Measurements from ENCODE around the gene CD300H. TPM values are rescaled to one million over a fixed set of nuclear protein-coding genes. Genes with fewer than 3 reads are reported as not detected.

Gene CD300H
- total RNA-seq, 1 experiment from 2014 or later, result not detected

DNA sequence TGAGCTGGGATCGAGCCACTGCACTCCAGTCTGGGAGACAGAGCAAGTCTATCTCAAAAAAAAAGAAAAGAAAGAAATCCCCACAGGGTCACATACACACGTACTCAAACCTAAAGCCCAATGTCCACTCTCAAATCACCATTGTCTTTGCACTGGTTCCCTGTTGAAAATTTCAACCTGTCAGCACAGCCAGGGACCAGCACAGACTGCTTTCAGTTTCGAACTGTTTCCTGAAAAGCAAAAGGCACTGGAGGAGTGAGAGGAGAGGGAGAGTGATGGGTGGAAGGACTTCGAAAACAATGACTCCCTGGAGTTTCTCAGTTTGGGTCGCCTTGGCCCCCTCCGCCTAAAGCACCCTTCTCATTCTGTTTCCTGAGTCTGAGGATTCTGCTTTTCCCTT is 12.4 kb downstream of the CD300H start:
- no peak for DNase-seq (ENCODE audit: extremely low read depth, low read depth)

DNA sequence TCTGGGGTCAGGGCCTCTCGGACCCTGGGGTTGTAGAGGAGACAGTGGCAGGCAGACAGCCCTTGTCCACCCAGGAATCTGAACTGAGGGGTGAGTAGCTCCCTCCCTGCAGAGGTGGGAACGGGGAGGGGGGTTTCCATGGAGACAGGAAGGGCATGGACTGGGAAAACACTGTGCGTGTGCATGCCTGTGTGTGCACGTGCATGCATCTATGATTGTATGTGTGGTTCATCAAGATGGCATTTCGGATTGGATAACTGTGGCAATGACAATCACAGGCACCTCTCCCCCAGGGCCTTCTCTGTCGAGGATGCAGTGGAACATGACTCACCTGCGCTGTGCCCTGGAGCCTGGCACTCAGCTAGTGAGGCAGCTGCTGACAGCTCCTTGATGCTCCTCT is 15.3 kb downstream of the CD300H start:
- DNase-seq (ENCODE audit: extremely low read depth, low read depth), result no peak

- DNase-seq (ENCODE audit: extremely low read depth, low read depth), result no peak
These were observed 16.7 kb downstream of the CD300H start for GRCh38 chr17:74550602-74551001.

GRCh38 chr17:74549343-74549742 is 18.0 kb downstream of the CD300H start:
- DNase-seq (ENCODE audit: extremely low read depth, low read depth), result no peak

- no peak for DNase-seq (ENCODE audit: extremely low read depth, low read depth)
These were observed 19.6 kb downstream of the CD300H start for GRCh38 chr17:74547736-74548135.

DNA sequence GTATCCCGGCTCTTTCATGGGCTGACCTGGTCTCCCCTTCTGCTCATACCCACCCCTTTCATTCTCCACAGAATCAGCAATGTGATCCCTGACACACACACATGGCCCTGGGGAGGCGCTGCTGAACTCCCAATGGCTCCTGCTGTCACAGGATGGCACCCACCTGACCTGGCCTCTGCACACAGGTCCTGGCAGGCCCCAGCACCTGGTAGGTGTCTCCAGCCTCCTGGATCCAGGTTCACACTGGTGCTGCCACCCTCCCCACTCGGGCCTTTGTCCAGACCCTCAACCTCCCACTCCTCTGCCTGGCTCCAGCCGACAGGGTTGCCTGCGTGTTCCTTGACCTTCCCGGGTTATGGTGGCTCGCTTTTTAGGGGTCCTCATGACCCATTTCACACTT is 20.0 kb downstream of the CD300H start:
- DNase-seq (ENCODE audit: extremely low read depth, low read depth), result no peak

DNA sequence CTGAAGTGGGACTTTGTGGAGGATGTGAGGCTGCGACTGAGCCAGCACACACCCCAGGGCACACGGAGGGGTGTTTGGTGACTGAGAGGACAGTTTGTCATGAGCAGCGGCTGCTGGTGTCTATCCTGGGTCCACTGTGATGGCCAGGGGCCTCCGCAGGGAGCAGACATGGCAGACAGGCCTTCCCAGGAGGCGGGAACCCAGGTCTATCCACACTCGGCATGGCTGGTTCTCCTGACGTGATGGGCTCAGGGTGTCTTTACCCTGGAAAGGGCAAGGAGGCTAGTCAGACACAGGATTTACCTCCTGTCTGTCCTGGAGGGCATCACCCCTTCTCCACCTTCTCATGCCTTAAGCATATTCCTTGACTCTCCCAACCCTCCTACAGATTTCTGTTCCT is 20.7 kb downstream of the CD300H start:
- DNase-seq (ENCODE audit: extremely low read depth, low read depth), result no peak

- DNase-seq (ENCODE audit: extremely low read depth, low read depth), result no peak
These were observed 21.5 kb downstream of the CD300H start, which contains the start of gene CD300C for GRCh38 chr17:74545843-74546230. TSS of gene CD300C (minus strand) at chr17:74546115. CDS start at chr17:74545782, 333 bp downstream.

DNA sequence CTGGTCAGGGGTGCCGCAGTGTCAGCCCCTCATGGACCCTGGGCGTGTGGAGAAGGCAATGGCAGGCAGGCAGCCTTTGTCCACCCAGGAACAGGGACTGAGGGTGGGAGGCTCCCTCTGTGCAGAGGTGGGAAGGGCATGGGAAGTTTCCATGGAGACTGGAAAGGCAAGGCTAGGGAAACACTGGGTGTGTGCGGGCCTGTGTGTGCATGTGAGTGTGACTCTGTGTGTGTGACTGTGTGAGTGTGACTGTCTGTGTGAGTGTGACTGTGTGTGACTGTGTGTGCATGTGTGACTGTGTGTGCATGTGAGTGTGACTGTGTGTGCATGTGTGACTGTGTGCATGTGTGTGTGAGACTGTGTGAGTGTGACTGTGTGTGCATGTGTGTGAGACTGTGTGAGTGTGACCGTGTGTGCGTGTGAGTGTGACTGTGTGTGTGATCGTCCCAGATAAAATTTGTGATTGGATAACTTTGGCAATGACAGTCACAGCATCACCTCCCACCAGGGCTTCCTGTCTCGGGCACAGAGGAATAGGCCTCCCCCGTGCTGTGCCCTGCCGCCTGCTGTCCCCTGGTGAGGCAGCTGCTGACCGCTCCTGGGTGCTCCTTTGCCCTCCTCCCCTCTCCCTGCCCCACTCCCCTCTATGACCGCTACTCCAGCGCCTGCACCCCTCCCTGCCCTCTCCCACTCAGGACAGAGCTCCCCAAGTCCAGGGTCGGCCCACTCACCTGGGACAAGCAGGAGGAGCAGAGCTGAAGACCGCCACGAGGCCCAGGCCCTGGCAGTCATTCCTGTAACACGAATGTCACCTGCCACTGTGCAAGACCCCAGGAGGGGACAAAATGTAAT is 22.1 kb downstream of the CD300H start:
- DNase-seq (ENCODE audit: extremely low read depth, low read depth), result no peak

DNA sequence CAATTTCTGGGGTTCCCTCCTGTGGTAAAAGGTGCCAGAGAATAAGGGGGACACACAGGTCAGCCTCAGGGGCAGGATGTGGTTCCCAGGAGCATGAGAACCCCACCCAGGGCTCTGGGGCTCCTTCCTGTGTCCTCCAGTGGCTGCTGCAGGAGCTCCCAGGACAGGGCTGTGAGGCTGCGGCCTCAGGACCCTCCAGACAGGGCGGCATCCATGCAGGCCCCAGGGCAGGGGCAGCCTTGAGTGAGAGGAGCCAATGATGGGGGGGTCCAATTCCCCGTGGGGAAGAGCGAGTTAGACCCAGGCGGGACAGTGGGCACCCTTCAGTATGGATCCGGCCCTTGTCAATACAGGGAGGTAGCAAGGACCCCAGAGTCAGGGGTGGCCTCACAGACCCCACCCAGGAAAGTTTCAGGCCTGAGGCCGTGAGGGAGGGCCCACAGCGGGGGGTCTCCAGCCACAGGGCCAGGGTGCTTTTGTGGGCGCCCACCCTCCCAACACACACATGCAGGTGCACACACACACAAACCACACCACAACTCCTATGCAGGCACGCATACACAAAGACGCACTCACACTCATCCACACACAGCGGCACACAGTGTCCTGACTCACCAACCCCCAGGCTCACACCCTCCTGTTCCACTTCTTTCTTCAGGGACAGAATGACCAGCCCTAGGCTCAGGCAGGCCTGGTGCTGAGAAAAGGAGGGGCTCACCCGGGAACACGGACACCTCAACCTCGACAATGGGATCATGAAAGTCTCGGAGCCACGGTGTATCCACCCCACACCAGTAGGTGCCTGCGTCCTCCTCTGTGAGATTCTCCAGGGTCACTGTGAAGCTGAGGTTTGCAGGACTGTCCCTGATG is 23.2 kb downstream of the CD300H start:
- DNase-seq (ENCODE audit: extremely low read depth, low read depth), result no peak

DNA sequence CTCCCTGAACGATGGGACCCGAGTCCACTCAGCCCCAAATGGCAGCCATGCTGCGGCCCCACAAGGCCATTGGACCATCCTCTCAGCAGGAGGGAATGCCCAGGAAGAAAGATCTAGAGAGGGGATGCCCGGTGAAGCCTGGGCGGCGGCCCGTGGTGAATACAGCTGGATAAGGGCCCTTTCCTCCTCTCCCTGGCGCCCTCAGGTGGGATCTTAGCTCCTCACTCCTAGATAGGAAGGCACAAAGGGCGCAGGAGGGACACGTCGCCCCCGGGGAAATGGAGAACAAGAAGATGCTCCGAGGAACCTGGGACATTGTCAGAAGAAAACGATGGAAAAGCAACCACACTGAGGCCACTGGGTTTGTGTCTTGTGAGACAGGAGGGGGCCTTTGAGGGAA is 23.9 kb downstream of the CD300H start:
- DNase-seq (ENCODE audit: extremely low read depth, low read depth), result no peak

DNA sequence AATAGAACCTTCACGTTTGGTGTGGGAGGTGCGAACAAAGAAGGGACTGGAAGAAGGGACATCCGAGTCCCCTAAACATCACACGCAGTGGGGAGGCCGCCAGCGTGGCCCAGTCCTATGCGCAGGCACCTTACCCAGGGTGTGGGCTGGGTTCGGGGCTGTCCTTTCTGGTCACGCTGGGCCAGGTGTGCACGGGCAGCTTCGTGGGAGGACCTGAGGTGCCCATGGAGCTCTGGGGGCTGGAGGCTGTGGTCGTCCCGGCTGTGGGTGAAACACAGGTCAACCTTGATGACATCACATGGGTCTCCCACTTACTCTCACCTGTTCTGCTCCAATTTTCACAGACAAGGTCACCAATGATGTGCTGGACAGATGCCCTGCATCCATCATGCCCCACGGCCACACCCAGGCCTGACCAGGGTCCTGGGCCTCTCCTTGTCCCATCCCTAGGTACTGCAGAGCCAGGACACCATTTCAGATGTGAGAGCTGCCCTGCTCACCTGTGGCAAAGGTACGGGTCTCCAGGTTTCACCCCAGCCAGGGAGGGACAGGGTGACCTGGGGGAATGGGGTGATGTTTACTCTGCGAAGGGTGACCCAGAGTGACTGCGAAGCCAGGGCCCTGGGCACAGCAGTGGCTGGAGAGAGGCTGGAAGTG is 24.5 kb downstream of the CD300H start:
- DNase-seq (ENCODE audit: extremely low read depth, low read depth), result no peak

DNA sequence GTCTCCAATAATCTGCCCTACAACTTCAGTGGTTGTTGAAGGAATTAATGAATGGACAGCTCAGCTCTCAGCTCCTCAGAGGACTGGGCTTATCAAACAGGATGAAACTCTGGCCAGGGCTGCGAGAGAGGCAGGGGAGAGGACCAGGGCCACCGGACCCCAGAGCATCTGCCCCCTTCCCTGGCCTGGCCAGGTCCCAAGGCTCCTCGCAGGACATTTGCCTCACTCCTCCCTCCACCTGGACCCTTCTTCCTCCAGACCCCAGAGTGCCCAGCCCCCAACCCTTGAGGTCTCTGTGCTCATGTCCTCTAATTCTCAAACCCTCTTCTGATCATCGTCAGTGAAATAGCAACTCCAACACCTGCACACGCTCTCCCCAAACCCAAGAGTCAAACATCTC is 25.1 kb downstream of the CD300H start:
- no peak for DNase-seq (ENCODE audit: extremely low read depth, low read depth)

GRCh38 chr17:74541176-74542111 is 25.9 kb downstream of the CD300H start:
- DNase-seq (ENCODE audit: extremely low read depth, low read depth), result no peak

DNA sequence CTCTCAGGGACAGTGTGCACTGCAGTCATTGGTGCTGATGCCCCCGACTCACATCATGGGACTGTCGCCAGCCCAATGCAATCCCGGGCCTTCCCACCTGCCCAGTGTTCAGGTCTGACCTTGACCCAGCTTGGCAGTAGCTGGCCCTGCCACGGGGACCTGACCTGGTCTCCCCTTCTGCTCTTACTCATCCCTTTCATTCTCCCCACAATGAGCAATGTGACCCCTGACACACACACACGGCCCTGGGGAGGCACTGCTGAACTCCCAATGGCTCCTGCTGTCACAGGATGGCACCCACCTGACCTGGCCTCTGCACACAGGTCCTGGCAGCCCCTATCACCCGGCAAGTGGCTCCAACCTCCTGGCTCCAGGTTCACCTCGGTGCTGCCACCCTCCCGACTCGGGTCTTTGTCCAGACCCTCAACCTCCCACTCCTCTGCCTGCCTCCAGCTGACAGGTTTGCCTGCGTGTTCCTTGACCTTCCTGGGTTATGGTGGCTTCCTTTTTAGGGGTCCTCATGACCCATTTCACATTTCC is 28.0 kb downstream of the CD300H start:
- DNase-seq (ENCODE audit: extremely low read depth, low read depth), result no peak

GRCh38 chr17:74536890-74537289 is 30.4 kb downstream of the CD300H start:
- DNase-seq (ENCODE audit: extremely low read depth, low read depth), result no peak

DNA sequence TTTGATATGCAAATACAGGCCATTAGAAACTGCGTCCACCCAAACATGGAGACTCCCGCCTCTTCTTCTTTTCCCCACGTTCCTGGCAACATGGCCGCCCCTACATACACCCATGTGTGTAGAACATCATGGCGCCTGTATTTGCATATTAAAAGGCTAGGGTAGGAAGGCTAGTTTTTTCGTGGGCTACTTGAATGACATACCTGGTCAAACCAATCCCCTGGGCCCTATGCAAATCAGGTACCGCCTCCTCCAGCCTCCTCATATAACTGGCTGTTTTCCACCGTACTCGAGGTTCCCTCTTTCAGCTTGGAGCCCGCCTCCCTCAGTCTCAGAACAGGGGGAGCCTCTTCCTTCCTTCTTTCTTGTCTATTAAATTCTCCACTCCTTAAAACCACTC is 35.2 kb downstream of the CD300H start:
- no peak for DNase-seq (ENCODE audit: extremely low read depth, low read depth)

DNA sequence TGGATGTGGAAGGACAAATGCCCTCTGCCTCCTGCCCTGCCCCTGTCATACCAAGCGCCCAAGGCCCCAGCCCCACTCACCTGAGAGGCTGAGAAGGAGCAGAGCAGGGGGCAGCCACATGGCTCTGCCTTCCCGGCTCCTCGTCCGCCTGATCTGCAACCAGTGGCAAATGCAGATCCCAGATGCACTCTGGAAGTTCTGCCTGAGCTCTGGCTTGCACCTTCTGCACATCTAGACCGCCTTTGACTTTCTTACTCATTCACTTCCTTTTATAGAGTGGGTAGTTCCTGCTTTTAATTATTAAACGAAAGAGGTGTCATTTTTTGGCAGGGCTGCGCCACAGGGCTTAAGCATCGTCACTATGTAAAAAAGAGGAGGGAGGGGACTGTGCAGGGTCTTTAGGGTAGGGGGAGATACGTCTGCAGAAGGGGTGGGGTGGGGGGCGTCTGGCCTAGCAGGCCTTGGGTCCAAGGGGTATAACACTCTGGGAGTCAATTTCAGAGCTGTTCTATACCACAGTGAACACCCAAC is 36.0 kb downstream of the CD300H start, which contains the start of gene CD300LB:
TSS of gene CD300LB (minus strand) at position 245 of the 531 bp plus-strand sequence. CDS start at position 120, 125 bp downstream.
- no peak for DNase-seq (ENCODE audit: extremely low read depth, low read depth)

DNA sequence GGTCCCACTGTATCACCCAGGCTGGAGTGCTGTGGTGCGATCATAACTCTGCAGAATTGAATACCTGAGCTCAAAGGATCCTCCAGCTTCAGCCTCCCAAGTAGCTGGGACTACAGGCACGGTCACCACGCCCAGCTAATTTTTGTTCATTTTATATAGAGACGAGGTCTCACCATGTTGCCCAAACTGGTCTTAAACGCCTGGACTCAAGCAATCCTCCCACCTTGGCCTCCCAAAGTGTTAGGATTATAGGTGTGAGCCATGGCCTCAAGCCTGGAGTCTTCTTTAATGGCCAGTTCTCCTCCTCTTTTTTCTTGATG is 36.5 kb downstream of the CD300H start:
- no peak for DNase-seq (ENCODE audit: extremely low read depth, low read depth)

DNA sequence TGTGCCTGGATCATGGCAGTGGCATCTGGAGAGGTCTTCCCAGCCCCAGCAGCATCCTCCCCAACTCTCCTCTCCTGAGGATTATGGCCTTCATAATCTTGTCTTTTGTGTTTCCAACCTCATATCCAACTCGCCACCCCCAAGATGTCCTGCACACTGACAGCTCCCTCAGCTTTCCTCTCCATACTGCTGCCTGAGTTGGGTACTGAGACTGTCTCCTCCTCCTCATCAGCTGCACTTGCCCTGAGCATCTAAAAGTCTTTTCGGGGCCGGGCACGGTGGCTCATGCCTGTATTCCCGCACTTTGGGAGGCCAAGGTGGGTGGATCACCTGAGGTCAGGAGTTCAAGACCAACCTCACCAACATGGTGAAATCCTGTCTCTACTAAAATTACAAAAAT is 38.1 kb downstream of the CD300H start:
- DNase-seq (ENCODE audit: extremely low read depth, low read depth), result no peak
